ENCODE data around the gene SAMM50. TPM values are rescaled to one million over a fixed set of nuclear protein-coding genes. Genes with fewer than 3 reads are reported as not detected.
"Not testable (repeated sequence)": the region's sequence is repeated elsewhere in the genome, so short reads cannot be mapped to it uniquely, and the experiment has no call there.

SAMM50 gene
- total RNA-seq, 2 experiments from 2014 or later, result 35.9 to 37.8 TPM

DNA sequence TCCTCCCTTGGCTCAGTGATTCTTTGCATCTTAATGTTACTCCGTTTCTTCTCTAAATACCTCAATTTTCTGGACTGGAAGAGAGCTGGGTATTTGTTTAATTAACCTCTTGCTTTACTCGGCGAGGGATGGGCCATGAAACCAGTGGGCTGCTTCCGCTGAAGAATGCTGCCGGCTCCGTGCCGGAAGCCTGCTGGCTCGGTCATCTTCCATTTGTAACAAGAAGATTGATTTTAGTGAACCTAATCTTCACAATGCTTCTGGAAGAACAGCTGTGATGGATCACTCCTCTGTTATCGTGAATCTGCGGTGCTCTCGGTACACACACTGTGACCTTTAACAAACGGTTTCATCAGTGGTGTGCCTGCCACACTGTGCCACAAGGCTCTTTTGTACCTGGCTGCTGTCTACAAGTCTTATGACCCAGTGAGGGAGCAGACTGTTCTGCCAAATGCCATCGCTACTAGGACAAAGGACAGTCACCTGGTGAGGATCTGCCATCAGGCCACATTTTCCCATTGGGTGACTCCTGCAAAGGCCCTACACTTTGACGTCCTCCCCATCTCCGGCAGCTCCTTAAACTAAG lies 43.5 kb downstream of the SAMM50 start:
- Mint-ChIP-seq H3K27me3 (ENCODE audit: low read depth) (no peaks in the 10 kb centered on the region), H3K4me1 (ENCODE audit: low read depth) (peaks cover 14% of the 10 kb centered on the region), H3K4me3 (no peak overlapping the region), H3K9me3 (no peaks in the 10 kb centered on the region), H3K27ac (no peak overlapping the region), H3K36me3 (ENCODE audit: low read depth) (peaks cover 32% of the 10 kb centered on the region)
- CTCF ChIA-PET, result interaction anchor here (1.1 kb wide), 1 partner anchor 569 kb away, joined by 3 read pairs; no protein-coding TSS in a partner anchor
- intact Hi-C loops (cut with micrococcal nuclease), result loop anchor here (5.0 to 10.0 kb wide), 2 partner anchors 186 to 329 kb away; partner anchors contain the start of gene PARVG
- no peak for DNase-seq

DNA sequence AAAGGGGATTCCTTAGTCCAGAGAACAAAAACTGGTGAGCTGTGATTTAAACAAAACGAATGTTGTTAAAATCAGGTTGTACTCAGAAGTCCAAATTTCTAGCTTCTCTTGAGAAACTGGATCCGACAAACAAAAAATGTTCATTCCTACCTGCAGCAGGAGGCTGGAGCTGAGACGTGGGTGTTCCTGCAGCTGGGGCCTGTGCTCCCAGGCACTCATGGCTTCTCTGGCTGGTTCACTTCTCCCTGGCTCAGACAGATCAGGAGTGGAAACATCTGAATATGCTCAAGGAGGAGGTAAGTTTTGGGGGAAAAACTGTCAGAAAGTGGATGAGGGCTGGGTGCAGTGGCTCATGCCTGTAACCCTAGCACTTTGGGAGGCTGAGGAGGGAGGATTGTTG lies 44.1 kb downstream of the SAMM50 start:
- Mint-ChIP-seq H3K9me3 (no peaks in the 10 kb centered on the region), H3K4me1 (ENCODE audit: low read depth) (peaks cover 14% of the 10 kb centered on the region), H3K27ac (no peak overlapping the region), H3K27me3 (ENCODE audit: low read depth) (no peaks in the 10 kb centered on the region), H3K4me3 (no peak overlapping the region), H3K36me3 (ENCODE audit: low read depth) (peaks cover 32% of the 10 kb centered on the region)
- intact Hi-C loops (cut with micrococcal nuclease), result loop anchor here (5.0 to 10.0 kb wide), 2 partner anchors 185 to 328 kb away; partner anchors contain the start of gene PARVG
- CTCF ChIA-PET, result interaction anchor here (1.1 kb wide), 1 partner anchor 568 kb away, joined by 3 read pairs; no protein-coding TSS in a partner anchor
- DNase-seq, result no peak

DNA sequence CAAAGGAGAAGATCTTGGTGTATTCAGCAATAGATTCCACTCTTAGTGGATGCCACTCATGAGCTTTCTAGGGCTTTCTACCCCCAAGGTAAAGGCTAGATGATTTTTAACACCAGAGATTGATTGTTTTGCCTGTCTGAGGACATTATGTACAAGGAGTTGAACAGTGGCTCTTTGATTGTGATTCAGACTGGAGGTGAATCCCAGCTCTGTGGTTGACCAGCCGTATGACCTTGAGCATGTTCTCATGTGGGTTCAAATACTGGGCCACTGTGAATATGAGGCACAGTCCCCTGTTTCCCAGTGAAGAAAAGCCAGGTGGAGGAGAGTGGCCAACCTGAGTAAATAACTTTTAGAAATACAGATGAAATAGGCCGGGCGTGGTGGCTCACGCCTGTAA lies 44.9 kb downstream of the SAMM50 start:
- intact Hi-C loops (cut with micrococcal nuclease), result no loop called here
- Mint-ChIP-seq H3K27me3 (ENCODE audit: low read depth) (no peaks in the 10 kb centered on the region), H3K27ac (no peak overlapping the region), H3K36me3 (ENCODE audit: low read depth) (peaks cover 24% of the 10 kb centered on the region), H3K4me3 (no peak overlapping the region), H3K9me3 (no peaks in the 10 kb centered on the region), H3K4me1 (ENCODE audit: low read depth) (peaks cover 12% of the 10 kb centered on the region)
- CTCF ChIA-PET, result no interaction called here
- no peak for DNase-seq

DNA sequence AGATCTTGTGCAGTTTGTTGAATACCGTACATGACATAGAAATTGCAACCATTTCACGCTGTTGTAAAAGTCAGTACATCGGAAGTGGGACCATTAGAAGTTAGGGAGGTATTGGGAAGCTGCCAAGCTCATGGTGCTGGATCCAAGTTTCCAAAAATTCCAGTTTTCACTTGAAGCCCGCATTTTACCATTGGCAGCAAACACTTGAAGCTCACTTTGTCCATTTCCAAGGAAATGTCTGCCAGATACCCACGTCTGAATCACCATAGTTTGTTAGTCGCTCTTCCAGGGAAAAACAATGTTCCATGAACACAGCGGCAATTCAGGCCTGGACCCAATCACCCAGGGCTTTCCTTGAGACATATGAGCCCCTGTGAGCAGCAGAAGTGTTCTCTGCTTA lies 46.3 kb downstream of the SAMM50 start:
- CTCF ChIA-PET, result no interaction called here
- Mint-ChIP-seq H3K9me3 (no peaks in the 10 kb centered on the region), H3K4me3 (no peak overlapping the region), H3K4me1 (ENCODE audit: low read depth) (peaks cover 2% of the 10 kb centered on the region), H3K27ac (no peak overlapping the region), H3K27me3 (ENCODE audit: low read depth) (no peaks in the 10 kb centered on the region), H3K36me3 (ENCODE audit: low read depth) (peaks cover 20% of the 10 kb centered on the region)
- intact Hi-C loops (cut with micrococcal nuclease), result no loop called here
- DNase-seq, result no peak

DNA sequence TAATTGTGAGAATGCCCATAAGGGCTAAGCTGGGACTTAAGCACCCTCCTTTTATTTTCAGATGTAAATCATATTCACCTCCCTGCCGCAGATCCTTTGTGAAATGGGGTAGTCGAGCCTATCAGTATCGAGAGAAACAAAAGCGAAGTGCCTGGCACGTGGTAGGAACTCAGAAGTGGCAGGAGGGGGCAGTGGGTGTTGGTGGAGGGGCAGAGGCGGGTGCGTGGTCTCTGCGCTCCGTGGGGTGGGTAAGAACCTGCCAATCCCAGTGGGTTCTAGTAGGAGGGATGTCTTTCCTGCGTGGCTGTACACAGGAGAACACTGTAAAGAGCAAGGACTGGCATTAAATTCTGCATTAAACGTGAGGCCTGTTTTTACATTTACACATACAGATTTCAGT lies 47.1 kb downstream of the SAMM50 start:
- H3K9me3 Mint-ChIP-seq, result no peaks in the 10 kb centered on the region
- H3K4me1 Mint-ChIP-seq (ENCODE audit: low read depth), result no peaks in the 10 kb centered on the region
- no peak for DNase-seq
- CTCF ChIA-PET, result interaction anchor here (1.8 kb wide), 1 partner anchor 9 kb away, joined by 5 read pairs; no protein-coding TSS in a partner anchor
- H3K4me3 Mint-ChIP-seq, result no peak overlapping the region
- H3K27ac Mint-ChIP-seq, result no peak overlapping the region
- no peaks in the 10 kb centered on the region for H3K27me3 Mint-ChIP-seq (ENCODE audit: low read depth)
- intact Hi-C loops (cut with micrococcal nuclease), result no loop called here
- peaks cover 21% of the 10 kb centered on the region for H3K36me3 Mint-ChIP-seq (ENCODE audit: low read depth)

DNA sequence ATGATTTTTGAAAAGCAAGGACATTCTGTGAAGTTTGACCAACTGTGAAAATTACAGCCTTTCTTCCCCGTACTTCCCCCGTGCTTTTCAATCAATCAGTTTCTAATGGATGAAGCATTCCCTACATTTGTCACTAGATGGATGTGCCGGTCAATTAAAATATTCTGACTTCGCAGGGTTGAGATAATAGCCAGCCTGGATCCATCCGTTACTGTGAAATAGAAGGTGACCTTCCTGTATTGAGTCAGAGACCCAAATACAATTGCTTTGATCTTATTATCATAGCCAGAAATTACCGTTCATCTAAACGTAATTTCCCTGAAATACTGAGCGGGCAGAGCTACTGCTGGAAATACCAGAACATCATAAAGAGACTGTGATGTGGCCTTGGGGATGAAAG lies 47.8 kb downstream of the SAMM50 start:
- H3K4me1 Mint-ChIP-seq (ENCODE audit: low read depth), result no peaks in the 10 kb centered on the region
- intact Hi-C loops (cut with micrococcal nuclease), result no loop called here
- H3K27me3 Mint-ChIP-seq (ENCODE audit: low read depth), result no peaks in the 10 kb centered on the region
- no peak overlapping the region for H3K4me3 Mint-ChIP-seq
- H3K36me3 Mint-ChIP-seq (ENCODE audit: low read depth), result peaks cover 23% of the 10 kb centered on the region
- H3K27ac Mint-ChIP-seq, result no peak overlapping the region
- no peaks in the 10 kb centered on the region for H3K9me3 Mint-ChIP-seq
- DNase-seq, result no peak
- CTCF ChIA-PET, result interaction anchor here (1.8 kb wide), 1 partner anchor 9 kb away, joined by 5 read pairs; no protein-coding TSS in a partner anchor

DNA sequence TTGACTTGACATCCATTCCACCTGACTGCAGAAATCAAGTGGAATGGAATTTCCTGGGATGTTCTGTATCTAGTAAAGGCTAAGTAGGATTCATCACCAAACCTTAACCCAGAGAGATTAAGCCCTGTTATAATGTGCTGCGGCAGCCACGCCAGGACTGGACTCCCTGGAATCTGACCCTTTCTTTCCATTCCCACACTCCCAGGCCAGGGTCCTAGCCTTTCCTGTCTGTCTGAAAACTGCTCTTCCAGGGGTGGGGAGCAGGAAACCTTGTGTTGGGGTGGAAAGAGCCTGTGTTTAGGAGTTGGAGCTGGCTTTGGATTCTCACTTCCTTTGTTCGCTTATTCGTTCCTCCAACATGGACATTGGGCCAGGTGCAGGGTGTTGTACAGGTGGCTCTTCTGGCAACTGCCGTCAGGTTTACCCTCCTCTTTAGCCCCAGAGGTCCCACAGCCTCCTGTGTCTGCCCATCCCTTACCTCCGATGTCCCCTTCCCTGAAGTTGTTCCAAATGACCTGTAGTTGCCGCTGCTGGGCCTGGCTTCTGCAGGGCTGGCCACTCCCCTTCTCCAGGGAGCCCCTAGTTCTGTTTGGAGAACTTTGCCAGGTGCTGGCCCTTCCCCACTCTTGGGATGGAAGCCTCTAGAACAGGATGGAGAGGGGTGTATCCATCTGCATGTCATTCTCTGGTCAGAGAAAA lies 48.3 kb downstream of the SAMM50 start:
- Mint-ChIP-seq H3K4me1 (ENCODE audit: low read depth) (no peaks in the 10 kb centered on the region), H3K27me3 (ENCODE audit: low read depth) (no peaks in the 10 kb centered on the region), H3K36me3 (ENCODE audit: low read depth) (peaks cover 18% of the 10 kb centered on the region), H3K4me3 (no peak overlapping the region), H3K9me3 (no peaks in the 10 kb centered on the region), H3K27ac (no peak overlapping the region)
- DNase-seq, result no peak
- CTCF ChIA-PET, result interaction anchor here (1.8 kb wide), 1 partner anchor 10 kb away, joined by 5 read pairs; no protein-coding TSS in a partner anchor
- intact Hi-C loops (cut with micrococcal nuclease), result no loop called here

DNA sequence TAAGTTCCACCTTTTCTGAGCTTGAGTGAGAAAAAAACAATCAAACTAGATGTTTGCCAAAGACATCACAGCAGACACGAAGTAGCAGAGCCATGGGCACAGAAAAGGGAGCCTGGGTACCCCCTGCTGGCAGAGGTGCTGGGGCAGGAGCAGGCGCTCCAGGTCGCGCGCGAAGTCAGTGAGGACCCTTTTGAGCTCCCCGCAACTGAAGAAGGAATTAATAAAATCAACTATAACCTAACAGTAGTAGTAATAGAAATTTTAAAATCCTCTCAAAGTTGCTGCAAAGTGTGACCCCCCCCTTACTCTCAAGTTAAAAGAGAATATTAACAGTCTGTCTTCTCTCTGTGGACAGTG lies 48.8 kb downstream of the SAMM50 start:
- CTCF ChIA-PET, result interaction anchor here (1.8 kb wide), 1 partner anchor 11 kb away, joined by 5 read pairs; no protein-coding TSS in a partner anchor
- intact Hi-C loops (cut with micrococcal nuclease), result no loop called here
- Mint-ChIP-seq H3K4me3 (no peak overlapping the region), H3K4me1 (ENCODE audit: low read depth) (no peaks in the 10 kb centered on the region), H3K27me3 (ENCODE audit: low read depth) (no peaks in the 10 kb centered on the region), H3K36me3 (ENCODE audit: low read depth) (peaks cover 13% of the 10 kb centered on the region), H3K27ac (no peak overlapping the region), H3K9me3 (no peaks in the 10 kb centered on the region)
- no peak for DNase-seq

DNA sequence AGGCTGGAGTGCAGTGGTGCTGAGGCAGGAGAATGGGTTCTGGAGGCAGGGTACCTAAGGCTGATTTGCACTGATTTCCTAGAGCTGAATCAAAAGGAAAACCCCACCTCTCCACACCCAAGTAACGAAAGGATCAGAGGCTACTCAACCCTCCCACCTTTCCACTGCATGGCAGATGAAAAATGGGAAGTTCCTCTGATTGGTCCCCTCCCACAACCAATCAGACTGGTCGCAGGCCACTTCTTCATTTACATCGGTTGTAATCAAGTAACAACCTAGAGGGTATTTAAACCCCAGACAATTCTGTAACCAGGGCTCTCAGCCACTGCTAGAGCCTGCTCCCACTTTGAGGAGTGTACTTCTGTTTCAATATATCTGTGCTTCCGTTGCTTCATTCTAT lies 50.3 kb downstream of the SAMM50 start:
- DNase-seq, result no peak
- intact Hi-C loops (cut with micrococcal nuclease), result no loop called here
- CTCF ChIA-PET, result no interaction called here
- Mint-ChIP-seq H3K4me1 (ENCODE audit: low read depth) (no peaks in the 10 kb centered on the region), H3K27me3 (ENCODE audit: low read depth) (no peaks in the 10 kb centered on the region), H3K4me3 (no peak overlapping the region), H3K27ac (no peak overlapping the region), H3K36me3 (ENCODE audit: low read depth) (peaks cover 11% of the 10 kb centered on the region), H3K9me3 (no peaks in the 10 kb centered on the region)

DNA sequence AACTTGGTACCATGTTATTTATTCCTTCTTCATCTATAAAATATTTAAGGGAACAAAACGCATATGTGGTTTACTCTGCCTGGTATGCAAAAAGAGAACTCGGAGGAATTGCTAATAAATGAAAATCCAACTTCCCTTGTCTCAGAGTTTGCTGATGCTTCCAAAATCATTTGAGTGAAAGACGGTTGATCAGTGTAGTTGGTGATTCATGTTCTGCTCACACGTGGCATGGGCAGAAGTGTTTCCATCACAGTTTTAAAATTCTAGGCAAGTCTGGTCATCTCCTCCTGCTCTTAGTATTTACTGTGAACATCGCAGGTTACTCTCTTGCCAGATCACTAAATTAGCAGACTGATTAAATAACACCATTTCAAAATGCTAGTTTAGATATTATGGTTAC lies 56.9 kb downstream of the SAMM50 start:
- H3K4me1 Mint-ChIP-seq (ENCODE audit: low read depth), result no peaks in the 10 kb centered on the region

DNA sequence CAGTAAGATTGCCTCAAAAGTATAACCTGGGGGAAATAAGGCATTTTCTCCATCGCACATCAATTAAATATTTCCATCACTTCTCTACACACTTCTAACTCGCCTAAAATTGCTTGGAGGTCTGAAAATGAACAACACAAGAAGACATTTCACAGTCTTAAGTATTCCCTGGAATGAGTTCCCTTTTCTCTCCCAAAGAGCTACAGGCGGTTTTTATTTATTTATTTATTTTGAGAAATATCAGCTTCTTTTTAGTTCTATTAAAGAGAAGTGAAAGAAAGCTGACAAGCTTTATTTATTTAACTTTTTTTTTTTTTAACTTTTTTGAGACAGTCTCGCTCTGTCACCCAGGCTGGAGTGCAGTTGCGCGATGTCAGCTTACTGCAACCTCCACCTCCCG lies 57.3 kb downstream of the SAMM50 start:
- intact Hi-C loops (cut with micrococcal nuclease), result no loop called here

More for the DNA sequence above, 56.9 kb downstream of the SAMM50 start:
- H3K27me3 Mint-ChIP-seq (ENCODE audit: low read depth), result no peaks in the 10 kb centered on the region
- H3K27ac Mint-ChIP-seq, result no peak overlapping the region
- no peak overlapping the region for H3K4me3 Mint-ChIP-seq
- intact Hi-C loops (cut with micrococcal nuclease), result no loop called here
- no peaks in the 10 kb centered on the region for H3K9me3 Mint-ChIP-seq
- DNase-seq, result no peak
- CTCF ChIA-PET, result no interaction called here
- peaks cover 5% of the 10 kb centered on the region for H3K36me3 Mint-ChIP-seq (ENCODE audit: low read depth)

DNA sequence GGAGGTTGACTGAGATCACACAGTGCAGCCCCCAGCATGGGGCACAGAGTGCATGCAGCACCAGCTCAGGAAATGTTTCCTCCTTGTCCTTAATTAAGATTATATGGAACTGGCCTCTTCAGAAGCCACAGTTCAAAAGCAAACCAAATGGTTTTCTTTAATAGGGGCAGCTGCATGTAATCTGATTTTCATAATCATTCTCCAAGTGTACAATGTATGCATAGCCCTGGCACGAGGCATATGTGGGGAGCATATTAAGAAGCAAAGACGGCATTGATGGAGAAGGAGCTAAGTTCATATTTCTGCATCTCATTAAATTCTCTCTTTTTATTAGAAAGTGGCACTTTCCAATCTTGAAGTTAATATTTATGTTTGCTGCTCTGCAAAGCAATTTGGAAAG lies 59.0 kb downstream of the SAMM50 start:
- no peak overlapping the region for H3K27ac Mint-ChIP-seq
- no peaks in the 10 kb centered on the region for H3K4me1 Mint-ChIP-seq (ENCODE audit: low read depth)
- no peak overlapping the region for H3K4me3 Mint-ChIP-seq
- intact Hi-C loops (cut with micrococcal nuclease), result no loop called here
- no peaks in the 10 kb centered on the region for H3K9me3 Mint-ChIP-seq
- CTCF ChIA-PET, result interaction anchor here (0.6 to 1.1 kb wide), 2 partner anchors 21 to 908 kb away, joined by 4 to 5 read pairs; no protein-coding TSS in a partner anchor
- H3K27me3 Mint-ChIP-seq (ENCODE audit: low read depth), result no peaks in the 10 kb centered on the region
- no peak for DNase-seq
- H3K36me3 Mint-ChIP-seq (ENCODE audit: low read depth), result no peaks in the 10 kb centered on the region

More for the DNA sequence above, 57.3 kb downstream of the SAMM50 start:
- no peaks in the 10 kb centered on the region for H3K9me3 Mint-ChIP-seq
- CTCF ChIA-PET, result no interaction called here
- no peak overlapping the region for H3K4me3 Mint-ChIP-seq
- no peaks in the 10 kb centered on the region for H3K4me1 Mint-ChIP-seq (ENCODE audit: low read depth)
- no peak overlapping the region for H3K27ac Mint-ChIP-seq
- H3K27me3 Mint-ChIP-seq (ENCODE audit: low read depth), result no peaks in the 10 kb centered on the region
- H3K36me3 Mint-ChIP-seq (ENCODE audit: low read depth), result peaks cover 2% of the 10 kb centered on the region
- DNase-seq, result no peak

DNA sequence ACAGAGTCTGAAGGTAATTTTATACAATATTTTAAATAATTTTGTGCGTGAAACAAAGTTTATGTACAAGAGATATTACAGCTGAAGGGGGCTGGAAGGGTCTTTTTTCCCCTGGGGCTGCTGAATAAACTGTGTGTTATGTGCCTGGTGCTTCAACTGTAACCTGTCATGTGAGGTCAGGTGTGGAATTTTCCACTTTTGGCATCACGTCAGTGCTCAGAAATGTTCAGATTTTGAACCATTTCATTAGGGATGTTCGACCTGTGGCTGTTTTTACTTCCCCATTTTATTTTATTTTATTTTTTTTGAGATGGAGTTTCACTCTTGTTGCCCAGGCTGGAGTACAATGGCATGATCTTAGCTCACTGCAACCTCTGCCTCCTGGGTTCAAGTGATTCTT lies 61.3 kb downstream of the SAMM50 start:
- intact Hi-C loops (cut with micrococcal nuclease); H3K36me3 Mint-ChIP-seq (ENCODE audit: low read depth); H3K27ac Mint-ChIP-seq; H3K4me3 Mint-ChIP-seq; DNase-seq; H3K9me3 Mint-ChIP-seq; CTCF ChIA-PET; H3K4me1 Mint-ChIP-seq (ENCODE audit: low read depth); H3K27me3 Mint-ChIP-seq (ENCODE audit: low read depth): not testable (repeated sequence)

All from activated naive CD4-positive, alpha-beta T cell treated with anti-CD3 and anti-CD28 coated beads for 36 hours (primary cell).